ENCODE data around the gene CD36. TPM values are rescaled to one million over a fixed set of nuclear protein-coding genes. Genes with fewer than 3 reads are reported as not detected.

CD36 gene
- total RNA-seq, 1 experiment from 2014 or later, result 0.28 TPM

DNA sequence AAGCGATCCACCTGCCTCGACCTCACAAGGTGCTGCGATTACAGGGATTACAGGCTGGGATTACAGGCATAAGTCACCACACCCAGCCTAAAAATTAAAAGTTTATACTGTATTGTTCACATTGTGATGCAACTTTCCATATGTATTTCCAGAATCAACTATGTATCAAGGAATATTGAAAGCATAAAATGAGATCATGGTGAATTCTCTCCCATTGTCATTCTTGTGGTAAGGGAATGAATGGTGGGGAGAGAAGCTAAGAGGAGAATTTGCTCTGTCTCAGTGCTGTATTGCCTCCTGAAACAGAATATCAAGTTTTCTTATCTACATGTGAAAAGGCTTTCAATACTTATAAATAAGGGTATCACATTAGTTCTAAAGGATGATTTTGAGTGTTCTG, 81.7 kb downstream of the CD36 start:
- H3K9me3 ChIP-seq (ENCODE audit: control insufficient read depth, low read depth, low read length), result no peaks in the 10 kb centered on the region
- no peak overlapping the region for H3K27ac ChIP-seq (ENCODE audit: insufficient read length, low read depth, low read length)
- H3K4me2 ChIP-seq (ENCODE audit: insufficient read depth, insufficient read length, low read length), result no peak overlapping the region
- no CpG with 5 or more reads among the region's 3 CpGs for WGBS (ENCODE audit: extremely low coverage, insufficient read length, low lambda C conversion rate)
- H2BK120ac ChIP-seq (ENCODE audit: low read depth, low read length, poor library complexity, severe bottlenecking), result no peak overlapping the region
- DNase-seq, result no peak
- H3K4ac ChIP-seq (ENCODE audit: low read depth, low read length), result no peak overlapping the region
- no peaks in the 10 kb centered on the region for H3K79me1 ChIP-seq (ENCODE audit: insufficient read depth, low read depth, low read length, poor library complexity, severe bottlenecking)
- no peak overlapping the region for H2BK12ac ChIP-seq (ENCODE audit: insufficient read length, low read depth, low read length)
- TF ChIP-seq CTCF (conservative IDR thresholded peaks at IDR 0.05), result no peak
- no peak overlapping the region for H3T11ph ChIP-seq (ENCODE audit: low read length)
- no peaks in the 10 kb centered on the region for H3K23me2 ChIP-seq (ENCODE audit: insufficient read length, low read depth, low read length, poor library complexity, severe bottlenecking)
- H4K91ac ChIP-seq (ENCODE audit: insufficient read length, low read depth, low read length), result no peak overlapping the region
- no peak overlapping the region for H3K18ac ChIP-seq (ENCODE audit: insufficient read length, low read depth, low read length)
- H3K9ac ChIP-seq (ENCODE audit: extremely low read depth, insufficient read length, low read length), result no peak overlapping the region
- no peak overlapping the region for H4K8ac ChIP-seq (replicated peaks; ENCODE audit: insufficient read length, low read depth, low read length)
- Mint-ChIP-seq H3K27me3 (ENCODE audit: low read depth) (no peaks in the 10 kb centered on the region), H3K9me3 (no peaks in the 10 kb centered on the region; a peak in 1 of 5 replicates), H3K27ac (no peak overlapping the region), H3K36me3 (ENCODE audit: insufficient read depth in 1 of 3, low read depth in 3 of 3) (no peaks in the 10 kb centered on the region), H3K4me1 (peaks cover 36 to 41% of the 10 kb centered on the region in 2 experiments), H3K4me3 (no peak overlapping the region)
- no peak overlapping the region for H2AK5ac ChIP-seq (ENCODE audit: insufficient read length, low read length)
- H2BK5ac ChIP-seq (ENCODE audit: insufficient read length, low read length), result no peak overlapping the region
- H3K27me3 ChIP-seq (ENCODE audit: insufficient read depth, low read length), result no peaks in the 10 kb centered on the region
- no peak overlapping the region for H4K5ac ChIP-seq (ENCODE audit: insufficient read length, low read depth, low read length)
- no peak overlapping the region for H2BK20ac ChIP-seq (ENCODE audit: low read depth, low read length, poor library complexity, severe bottlenecking)
- H4K20me1 ChIP-seq (ENCODE audit: control insufficient read depth, insufficient read depth, insufficient read length), result no peaks in the 10 kb centered on the region
- H3K56ac ChIP-seq (ENCODE audit: insufficient read length, low read depth, low read length), result no peak overlapping the region
- no peaks in the 10 kb centered on the region for H3K79me2 ChIP-seq (ENCODE audit: insufficient read depth, low read length)
- H2AFZ ChIP-seq (ENCODE audit: low read length), result no peak overlapping the region
- H3K14ac ChIP-seq (ENCODE audit: insufficient read depth, low read length), result no peak overlapping the region
- H3K23ac ChIP-seq (ENCODE audit: insufficient read length, low read depth, low read length), result no peak overlapping the region
- peaks cover 10% of the 10 kb centered on the region for H3K4me1 ChIP-seq (ENCODE audit: insufficient read depth, low read length)
- no peak overlapping the region for H2BK15ac ChIP-seq (ENCODE audit: low read depth, low read length)

Measured in H9 (cell line).